ENCODE measurements around the gene TPD52L2.
"Not testable (repeated sequence)": the region's sequence is repeated elsewhere in the genome, so short reads cannot be mapped to it uniquely, and the experiment has no call there.

TPD52L2 gene

DNA sequence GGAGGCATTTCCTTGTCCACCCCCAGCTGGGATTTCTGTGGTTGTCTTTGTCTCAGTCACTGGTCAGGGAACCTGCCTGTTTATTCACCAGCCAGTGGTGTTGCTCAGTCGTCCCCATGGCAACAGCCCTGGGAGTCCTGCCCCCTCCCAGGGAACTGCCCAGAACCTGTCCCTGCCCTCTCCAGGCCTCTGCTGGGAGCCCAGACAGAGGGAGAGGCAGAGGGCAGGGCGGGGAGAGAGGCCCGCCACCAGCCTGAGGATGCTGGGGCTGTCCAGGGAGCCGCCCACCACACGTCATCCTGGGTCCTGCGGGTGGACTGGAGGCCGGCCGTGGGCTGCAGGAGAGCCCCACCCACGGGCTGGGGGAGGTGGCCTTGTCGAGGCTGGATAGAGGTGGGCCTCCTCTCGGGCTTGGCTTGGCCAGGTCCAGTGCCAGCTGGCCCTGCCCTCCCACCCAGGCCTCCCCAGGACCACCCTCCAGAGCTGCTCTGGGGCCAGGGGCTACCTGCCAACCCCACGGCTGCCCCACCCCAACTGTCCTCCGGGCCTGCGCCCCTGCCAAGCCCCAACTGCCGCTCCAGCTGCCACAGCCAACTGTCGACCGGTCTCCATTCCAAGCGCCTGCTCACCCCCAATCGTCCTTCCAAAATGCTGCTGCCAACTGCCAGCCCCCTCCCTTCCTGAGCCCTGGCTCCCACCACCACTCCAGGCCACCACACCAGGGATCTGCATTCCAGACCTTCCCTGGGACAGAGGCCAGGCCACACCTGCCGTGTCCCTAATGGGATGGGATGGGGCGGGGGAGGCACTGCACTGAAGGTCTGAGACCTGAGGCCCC, 29.8 kb upstream of the TPD52L2 start:
- no peak for DNase-seq (ENCODE audit: low read depth)

DNA sequence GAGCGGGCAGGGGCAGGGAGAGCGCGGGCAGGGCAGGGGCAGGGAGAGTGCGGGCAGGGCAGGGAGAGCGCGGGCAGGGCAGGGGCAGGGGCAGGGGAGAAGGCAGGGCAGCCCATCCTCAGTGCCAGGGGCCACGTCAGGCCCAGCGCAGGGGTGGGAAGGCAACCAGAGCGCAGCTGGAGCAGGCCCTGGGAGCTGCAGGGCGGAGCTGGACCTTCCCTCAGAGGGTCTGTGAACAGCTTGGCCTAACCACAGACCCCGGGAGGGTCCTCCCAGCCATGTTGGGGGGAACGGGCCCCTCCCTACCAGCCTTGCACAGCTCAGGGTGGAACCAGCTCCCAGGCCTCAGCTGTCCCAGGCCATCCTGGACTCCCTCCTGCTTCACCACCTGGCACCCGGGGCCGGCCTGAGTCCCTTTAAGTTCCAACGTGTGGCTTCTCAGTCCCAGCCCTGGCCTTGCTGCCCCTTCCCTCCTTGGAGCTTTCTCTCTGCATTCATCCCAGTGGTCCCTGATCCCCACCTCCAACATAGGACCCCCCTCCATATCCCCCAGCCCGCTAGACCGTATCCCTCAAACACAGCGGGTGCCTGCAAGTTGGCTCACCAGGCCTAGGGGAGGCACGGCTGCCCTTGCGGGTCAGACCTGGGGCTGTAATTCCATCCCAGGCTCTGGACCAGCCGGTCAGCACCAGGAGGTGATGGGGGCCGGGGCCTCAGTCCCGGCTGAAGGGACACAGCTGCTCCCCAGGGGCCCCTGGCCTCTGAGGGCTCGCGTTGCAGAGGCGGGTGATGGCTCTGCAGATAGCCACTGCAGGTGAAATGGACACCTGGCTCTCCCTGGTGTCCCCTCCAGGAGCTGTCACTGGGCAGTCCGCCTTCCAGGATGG, 28.4 kb upstream of the TPD52L2 start:
- DNase-seq (ENCODE audit: low read depth): no peak

DNA sequence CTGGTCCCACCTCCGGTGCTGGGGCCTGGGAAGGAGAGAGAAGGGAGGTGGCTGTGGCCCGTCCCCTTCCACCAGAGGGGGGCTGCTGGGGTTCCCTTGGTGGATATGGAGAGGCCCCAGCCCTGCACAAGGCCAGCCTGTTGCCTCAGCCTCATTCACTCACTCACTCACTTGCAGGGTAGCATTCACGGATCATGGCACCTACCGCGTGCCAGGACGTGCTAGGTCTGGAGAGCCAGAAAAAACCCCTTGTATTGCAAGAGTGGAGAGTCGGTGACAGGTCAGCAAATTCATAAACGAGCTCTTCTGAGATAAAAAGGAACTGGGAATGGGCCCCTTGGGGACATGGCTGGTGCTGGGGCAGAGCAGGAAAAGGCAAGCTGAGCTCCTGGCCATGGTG, 27.6 kb upstream of the TPD52L2 start:
- DNase-seq (ENCODE audit: low read depth): no peak

DNA sequence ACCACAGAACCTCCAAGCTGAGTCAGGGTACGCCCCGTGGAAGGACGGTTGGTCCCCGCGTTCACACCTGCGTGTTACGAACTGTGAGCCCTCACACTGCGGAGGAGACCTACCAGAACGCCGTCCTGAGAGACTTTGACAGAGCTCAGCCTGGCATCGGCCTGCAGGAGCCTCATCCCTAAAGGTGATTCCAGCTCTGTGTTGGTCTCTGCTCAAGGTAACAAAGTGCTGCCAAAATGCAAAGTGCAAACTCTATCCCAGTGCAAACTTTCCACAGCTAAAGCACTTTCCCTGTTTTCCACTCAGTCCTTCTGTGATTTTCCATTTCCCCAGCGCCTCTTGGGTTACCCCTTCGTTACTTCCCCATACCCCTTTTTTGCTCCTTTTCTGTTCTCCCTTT, 25.4 kb upstream of the TPD52L2 start:
- no peak for DNase-seq (ENCODE audit: low read depth)

DNA sequence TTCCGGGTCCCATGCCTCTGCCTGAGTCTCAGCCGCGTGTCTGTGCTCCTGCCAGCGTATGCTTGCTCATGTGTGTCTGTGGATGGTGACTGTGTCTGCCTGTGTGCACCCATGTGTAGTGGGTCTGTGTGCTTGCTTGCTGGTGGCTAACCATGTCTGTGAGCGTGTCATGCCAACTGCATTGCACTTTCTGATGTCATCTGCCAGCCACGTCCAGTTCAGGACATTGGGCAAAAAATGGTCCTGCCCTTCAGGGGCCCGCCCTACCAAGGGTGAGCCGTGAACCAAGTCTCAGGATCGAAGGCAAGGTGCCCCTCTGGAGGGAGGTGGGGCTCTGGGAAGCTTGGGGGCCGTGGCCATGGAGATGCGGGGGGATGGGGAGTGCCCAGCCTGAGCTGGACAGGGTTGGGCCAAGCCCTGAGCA, 24.7 kb upstream of the TPD52L2 start:
- DNase-seq (ENCODE audit: low read depth): no peak

DNA sequence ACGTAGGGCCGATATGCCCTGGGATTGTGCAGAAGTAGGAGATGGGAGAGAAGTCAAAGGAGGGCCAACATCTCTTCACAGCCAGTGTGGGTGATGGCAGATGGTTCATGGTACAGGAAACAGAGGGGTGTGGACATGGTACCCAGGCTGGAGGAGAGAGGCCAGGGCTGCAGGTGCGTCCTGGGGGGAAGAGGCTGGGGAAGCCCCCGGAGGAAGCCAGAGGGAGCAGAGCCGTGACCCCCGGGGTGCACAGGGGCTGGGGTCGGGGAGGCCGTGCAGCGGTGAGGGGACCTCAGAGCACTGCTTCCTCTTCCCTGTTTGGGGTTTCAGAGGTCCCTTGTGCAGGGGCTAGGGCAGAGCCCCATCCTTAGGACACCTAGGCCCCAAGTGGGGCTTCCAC, 22.8 kb upstream of the TPD52L2 start:
- no peak for DNase-seq (ENCODE audit: low read depth)

DNA sequence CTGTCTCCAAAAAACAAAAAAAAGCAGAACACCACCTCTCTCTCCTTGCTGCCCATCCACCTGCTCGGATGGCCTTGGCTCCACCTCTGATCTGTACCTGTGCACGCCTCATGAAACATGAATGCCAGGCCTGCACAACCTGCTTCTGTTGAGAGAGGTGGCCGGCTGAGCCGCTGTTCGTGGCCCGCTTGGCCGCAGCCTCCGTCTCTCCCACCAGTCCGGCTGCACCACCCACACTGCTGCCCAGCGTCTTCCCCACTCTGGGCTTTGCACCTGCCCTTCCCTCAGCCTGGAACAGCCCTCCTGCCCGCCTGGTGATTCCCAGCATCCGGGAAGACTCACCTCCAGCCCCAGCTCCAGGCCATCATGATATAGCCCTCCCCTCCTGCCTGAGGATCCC, 21.8 kb upstream of the TPD52L2 start:
- no peak for DNase-seq (ENCODE audit: low read depth)

DNA sequence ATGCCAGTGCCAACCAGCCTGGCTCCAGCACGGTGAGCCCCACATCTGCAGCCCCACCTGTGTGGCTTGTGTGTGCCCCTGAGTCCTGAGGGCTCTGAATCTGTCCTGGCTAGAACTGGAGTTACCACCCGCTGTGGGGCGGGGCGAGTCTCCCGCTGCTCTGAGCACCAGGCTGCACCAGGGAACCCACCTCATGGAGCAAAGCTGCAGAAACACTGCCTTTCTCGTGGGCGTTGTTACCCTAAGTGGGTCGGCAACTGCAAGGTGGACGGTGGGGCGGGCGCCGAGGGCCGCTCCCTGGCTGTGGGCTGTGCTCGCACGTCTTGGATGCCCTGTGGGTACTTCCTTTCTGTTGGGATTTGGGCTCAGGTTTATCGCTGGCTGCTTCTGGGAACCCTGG, 21.3 kb upstream of the TPD52L2 start:
- DNase-seq (ENCODE audit: low read depth): no peak

DNA sequence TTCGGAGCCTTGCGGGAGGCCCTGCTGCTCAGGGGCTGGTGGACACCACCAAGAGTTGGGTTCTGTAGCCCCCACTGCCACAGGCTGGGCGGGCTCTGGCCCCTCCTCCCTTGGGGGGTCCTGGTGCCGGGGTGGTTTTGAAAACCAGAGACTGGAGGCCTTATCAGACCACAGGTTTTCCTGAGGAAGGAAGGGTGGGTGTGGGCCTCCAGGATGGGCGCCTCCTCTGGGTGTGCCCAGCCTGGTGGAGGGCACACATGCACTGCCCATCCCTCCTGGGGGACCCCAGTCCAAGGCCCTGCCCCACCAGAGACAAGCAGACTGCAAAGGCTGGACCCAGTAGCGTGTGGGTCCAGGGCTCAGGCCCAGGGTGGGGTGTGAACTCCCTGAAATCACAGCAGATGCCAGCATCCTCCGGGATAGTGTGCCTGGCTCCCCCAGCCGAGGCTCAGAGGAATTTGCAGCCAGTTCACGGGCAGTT, 20.5 kb upstream of the TPD52L2 start:
- no peak for DNase-seq (ENCODE audit: low read depth)

DNA sequence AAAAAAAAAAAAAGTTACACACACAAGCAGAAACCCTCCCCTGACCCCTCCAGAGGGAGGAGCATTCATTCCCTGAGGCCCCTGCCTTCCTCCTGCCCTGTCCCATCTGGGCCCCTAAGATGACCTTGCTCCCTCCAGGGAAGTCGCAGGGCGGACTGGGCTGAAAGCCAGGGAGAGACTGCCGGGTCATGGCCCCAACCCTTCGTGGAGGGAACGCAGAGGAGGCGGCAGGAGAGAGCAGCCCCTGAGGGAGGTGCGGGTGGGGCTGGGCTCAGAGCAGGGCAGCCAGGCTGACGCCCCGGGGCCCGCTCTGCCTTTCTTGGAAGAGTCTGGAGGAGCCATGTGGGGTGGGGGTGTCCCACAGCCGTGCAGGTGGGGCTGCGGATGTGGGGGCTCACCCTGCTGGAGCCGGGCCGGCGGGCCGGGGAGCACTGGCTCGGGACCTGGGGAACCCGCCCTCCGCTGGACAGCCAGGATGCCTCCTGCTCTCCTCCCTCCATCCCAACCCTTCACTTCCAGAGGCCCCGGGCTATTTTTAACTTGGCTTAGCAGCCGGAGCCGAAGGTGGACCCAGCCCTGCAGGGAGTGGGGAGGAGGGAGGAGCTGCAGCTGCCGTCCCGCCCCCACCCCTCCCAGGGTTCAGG, 18.8 kb upstream of the TPD52L2 start:
- no peak for DNase-seq (ENCODE audit: low read depth)

DNA sequence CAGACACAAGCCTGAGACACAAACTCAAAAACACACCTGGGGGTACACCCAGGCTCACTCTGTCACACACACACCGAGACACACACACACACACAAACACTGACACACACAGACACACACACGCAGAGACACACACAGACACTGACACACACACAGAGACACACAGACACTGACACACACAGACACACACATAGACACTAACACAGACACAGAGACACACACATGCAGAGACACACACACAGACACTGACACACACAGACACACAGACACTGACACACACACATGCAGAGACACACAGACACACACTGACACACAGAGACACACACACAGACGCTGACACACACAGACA, 18.2 kb upstream of the TPD52L2 start:
- no peak for DNase-seq (ENCODE audit: low read depth)

DNA sequence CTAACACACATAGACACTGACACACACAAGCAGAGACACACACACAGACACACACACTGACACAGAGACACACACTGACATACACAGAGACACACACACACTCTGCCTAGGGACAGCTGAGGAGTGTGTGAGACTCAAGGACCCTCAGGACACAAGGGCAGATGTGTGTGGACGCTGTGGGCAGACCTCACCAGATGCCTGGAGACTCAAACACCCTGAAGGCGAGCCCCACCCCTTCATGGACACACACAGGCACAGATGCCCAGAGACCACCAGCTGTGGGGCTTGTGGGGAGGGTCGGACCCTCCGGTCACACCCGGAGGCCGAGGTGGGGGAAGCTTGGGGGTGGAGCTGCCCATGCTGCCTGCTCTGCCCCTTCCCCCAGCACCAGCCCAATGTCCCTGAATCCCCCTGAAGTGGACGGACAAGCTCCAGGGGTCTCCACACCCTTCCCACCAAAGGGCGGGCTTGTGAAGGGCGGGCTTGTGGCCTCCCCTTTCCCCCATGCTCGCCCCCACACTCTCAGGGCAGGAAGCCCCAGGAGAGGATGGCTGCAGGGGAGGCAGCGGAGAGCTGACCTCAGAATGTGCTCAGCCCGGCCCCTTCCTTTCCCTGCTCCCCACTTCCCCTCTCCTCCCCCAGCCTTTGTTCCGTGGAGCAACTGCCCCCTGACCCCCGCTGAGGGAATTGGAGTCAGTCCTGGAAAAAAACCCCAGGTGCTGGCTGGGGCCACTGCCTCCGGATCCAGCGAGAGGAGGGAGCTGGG, 17.6 kb upstream of the TPD52L2 start:
- no peak for DNase-seq (ENCODE audit: low read depth)

DNA sequence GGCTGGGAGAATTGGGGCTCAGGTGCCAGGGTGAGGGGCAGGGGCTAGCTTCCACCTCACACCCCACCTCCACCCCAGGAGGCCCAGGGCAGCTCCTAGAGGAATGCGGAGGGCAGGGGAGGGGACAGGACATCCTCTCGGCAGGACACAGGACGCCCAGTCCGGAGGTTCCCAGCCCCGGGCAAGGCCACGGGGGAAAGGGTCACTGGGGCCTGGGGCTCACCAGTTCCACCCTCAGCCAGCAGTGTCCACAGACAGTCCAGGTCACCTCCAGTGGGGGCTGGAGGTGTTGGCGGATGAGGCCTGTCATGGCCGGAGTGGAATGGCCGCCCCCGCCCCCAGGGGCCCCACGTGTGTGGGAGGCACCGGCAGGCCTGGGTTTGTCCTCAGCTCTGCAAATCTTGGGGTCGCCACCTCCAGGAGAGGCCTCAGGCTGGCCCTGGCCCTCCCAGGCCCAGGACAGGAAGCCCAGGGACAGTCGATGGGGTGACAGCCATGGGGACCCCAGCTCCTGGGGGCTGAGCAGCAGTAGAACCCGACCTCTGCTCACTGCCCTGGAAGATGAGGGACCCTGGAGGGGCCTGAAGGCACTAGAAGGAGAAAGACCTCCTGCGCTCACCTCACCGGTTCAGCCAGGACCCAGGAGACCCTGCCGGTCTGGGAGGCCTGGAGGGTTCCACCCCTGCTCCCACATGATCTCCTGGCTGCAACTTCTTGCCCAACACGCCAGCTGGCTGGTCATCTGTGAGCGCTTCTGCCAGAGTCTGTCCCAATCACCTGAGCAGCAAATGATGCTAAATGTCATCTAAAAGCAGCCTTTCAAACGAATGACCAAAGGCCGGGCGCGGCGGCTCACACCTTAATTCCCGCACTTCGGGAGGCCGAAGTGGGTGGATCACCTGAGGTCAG, 16.8 kb upstream of the TPD52L2 start:
- DNase-seq (ENCODE audit: low read depth): no peak

DNA sequence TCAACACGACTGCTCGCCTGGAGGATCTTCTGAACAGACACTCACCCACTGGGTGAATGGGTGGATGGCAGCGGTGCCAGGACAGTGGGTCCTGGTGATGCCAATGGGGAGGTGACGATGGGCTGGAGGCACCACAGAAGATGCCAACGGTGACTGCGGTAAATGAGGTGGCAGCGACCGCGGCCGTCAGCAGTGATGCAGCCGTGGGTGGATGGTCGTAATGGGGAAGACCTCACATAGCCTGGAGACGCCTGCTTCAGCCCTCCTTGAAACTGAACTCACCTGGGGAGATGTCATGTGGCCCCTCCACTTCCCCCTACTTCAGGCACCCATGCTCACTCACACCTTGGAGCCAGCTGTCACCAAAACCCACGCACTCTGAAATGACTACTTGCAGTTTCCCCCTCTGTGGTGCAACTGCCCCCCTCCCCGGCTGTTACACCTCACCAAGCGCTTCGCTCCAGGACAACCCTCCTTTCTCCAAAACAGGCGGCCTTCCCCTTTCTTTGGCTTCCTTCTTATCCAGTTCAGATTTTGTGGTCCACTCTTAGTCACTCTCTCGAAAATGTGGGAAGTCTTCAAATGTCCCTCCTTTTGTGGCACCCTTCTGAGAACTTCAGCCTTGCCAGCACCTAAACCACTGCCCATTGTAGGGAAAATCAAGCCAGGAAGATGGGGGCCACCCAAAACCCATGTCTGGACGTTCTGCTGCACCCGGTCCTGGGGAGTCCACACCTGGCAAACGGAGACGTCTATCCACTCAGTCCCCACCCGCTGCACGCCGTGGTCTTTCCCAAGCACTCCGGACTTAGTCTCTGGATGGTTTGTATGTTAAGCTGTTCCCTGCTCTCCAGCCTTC, 14.2 kb upstream of the TPD52L2 start:
- no peak for DNase-seq (ENCODE audit: low read depth)

DNA sequence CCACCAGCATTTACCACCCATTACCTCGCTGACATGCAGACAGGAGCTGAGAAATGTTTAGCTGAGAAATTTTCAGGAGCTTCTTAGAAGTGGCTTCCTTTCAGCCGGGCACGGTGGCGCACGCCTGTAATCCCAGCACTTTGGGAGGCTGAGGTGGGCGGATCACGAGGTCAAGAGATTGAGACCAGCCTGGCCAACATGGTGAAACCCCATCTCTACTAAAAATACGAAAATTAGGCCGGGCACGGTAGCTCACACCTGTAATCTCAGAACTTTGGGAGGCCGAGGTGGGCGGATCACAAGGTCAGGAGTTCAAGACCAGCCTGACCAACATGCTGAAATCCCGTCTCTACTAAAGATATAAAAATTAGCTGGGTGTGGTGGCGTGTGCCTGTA, 13.5 kb upstream of the TPD52L2 start:
- DNase-seq (ENCODE audit: low read depth): not testable (repeated sequence)

DNA sequence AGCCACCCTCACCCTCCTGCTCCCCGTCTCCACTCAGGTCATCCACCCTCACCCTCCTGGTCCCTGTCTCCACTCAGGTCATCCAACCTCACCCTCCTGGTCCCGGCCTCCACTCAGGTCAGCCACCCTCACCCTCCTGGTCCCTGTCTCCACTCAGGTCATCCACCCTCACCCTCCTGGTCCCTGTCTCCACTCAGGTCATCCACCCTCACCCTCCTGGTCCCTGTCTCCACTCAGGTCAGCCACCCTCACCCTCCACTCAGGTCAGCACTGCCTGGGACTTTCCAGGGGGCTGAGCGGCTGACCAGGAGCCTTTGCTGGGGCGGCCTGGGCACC, 11.4 kb upstream of the TPD52L2 start:
- DNase-seq (ENCODE audit: low read depth): not testable (repeated sequence)

DNA sequence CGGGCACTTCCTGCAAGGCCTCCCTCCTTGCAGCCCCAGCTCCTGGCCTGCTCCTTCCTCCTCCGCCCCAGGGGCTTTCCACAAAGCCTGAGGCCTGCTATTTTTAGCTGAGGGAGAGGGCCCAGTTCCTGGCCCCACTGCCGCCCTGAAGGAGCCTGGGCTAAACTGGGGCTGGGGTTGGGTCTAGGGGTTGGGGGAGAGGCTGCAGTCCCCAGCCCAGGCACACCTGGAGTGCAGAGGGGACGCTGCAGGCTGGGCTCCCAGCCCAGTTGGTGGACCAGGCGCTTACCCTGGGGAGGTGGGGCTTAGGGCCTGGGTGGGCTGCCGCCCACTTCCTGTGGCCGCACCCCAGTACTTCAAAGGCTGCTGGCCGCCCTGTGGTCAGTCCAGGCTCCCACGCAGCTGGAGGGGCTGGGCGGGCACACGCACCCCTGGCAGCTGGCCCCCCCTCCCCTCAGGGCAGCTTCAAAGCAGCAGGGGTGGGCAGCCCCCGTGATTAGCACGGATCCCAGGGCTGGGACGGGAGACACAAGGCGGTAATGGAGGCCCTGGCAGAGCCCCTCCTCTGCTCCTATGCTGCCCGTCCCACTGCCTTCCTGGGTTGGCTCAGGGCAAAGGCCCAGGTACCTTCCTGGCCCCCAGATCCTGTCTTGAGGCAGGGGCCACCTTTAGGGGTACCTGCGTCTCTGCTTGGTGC, 10.9 kb upstream of the TPD52L2 start:
- DNase-seq (ENCODE audit: low read depth): no peak

DNA sequence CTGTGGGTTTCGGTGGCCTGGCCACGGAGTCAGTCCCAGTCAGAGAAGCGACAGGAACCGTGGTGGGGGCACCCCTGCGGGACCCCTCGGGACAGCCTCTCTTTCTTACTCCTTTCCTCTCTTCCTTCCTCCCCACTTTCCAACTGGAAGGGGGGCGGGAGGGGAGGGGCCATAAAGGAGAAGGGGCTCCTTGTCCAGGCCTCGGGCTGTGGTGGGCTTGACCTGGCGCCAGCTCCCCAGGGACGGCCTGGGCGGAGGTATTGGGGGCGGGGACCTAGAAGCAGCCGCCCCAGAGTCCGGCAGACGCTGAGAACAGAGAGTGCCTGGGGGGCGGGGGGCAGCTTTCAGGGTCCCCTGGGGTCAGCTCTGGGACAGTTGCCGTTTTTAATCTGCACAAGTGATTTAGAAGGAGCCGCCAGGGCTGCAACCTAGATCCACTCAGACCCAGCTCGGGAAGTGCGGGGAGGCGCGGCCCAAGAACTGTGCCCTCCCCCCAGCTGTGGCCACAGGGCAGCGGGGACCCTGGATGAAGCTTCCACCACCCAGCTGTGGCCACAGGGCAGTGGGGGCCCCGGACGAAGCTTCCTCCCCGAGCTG, 10.2 kb upstream of the TPD52L2 start:
- DNase-seq (ENCODE audit: low read depth): no peak

Measured in stimulated activated CD4-positive, alpha-beta T cell treated with anti-CD3 and anti-CD28 coated beads, Interleukin-2, amount 100 ng/mL, for 4 hours (primary cell).